Left renal cortex interstitium (tissue), 4 donors: ENCODE results near the gene RRH. TPM values are rescaled to one million over a fixed set of nuclear protein-coding genes. Genes with fewer than 3 reads are reported as not detected.
"Not testable (repeated sequence)": the region's sequence is repeated elsewhere in the genome, so short reads cannot be mapped to it uniquely, and the experiment has no call there.

Experiments used
- DNase-seq, 4 donors: peaks; one replicate each; pipeline ENCODE4 v3.0.0-alpha.2; 2013; ENCODE audit warnings: low read depth in 4 of 4, low spot score in 2 of 4, missing footprints in 1 of 4
- polyA plus RNA-seq, 4 donors: library from polyadenylated mRNA; unstranded; fragments of 120-200 nt; gene quantifications; one replicate each; pipeline ENCODE4 v1.2.1, GENCODE V29; 2013; ENCODE audit not compliant: insufficient read length in 4 of 4

Gene RRH
- polyA plus RNA-seq, 4 donors: 0.31 to 0.82 (median 0.55) TPM

DNA sequence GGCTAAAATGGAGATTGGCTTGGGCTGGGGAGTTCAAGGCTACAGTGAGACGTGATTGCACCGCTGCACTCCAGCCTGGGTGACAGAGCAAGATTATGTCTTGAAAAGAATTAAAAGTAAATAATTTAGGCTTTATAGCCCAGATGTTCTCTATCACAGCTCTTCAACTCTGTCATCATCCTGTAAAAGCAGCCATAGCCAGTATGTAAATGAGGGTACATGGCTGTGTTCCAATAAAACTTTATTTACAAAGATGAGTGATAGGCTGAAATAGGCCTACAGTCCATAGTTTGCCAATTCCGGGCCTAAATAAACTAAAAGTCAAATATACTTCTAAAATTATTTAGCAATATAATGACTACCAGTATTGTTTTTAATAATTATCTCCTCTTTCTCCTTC lies 9.2 kb downstream of the RRH start:
- no peak for DNase-seq

DNA sequence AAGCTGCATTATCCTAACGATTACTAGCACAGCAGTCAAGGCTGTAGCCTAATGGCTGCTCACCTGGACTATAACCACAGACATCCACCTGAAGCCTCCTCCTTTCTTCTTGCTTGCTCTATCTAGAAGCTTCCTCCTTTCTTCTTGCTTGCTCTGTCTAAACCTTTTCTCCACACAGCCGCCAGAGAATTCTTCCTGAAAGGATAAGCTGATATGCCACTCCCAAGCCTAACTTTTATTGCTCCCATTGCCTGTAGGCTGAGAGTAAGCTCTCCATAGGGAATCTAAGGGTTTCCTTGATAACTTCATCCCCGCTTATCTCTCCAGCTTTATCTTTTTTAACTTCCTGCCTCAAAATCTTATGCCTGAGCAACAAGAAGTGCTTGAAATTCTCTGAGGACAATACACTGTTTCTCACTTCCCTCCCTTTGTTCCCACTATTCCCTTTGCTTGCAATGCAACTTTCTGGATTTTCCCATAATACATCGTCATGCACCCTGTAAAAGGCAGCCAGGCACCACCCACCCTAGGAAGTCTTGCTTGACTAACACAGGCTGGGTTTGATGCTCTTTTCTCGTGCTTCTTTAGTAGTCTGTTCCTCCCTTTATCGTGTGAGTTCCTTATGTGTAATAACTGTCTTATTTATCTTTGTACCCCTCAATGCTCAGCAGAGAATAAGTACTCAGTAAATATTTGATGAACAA lies 18.8 kb downstream of the RRH start:
- DNase-seq: no peak

DNA sequence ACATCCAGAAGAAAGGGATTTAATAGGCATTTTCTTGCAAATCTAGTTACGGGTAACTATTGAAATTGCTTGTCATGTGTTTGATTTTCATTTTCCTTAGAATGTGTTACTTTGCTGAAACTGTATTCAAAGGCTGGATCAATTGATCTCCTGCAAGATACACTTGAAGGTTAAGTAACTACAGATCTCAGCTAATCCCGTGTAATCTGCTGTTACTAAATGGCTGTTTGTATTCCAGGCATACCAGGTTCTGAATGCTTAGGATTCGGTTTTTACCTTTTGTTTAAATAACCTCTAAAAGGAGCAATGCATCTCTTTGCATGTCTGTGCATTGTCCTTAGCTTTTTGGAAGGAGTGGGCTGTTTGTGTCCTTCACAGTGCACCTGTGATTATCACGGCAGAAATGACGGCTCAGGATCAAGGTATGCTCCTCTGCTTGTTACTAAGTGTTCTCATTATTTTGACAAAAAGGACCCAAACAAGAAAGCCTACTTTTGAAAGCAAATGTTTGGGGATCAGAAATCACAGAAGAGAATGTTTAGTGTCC lies 20.2 kb downstream of the RRH start, which contains the start of gene LRIT3:
LRIT3 (plus strand) TSS at position 212 of the 547 bp plus-strand sequence; CDS start at position 307, 95 bp downstream.
- no peak for DNase-seq

GRCh38 chr4:109848501-109848900 lies 20.7 kb downstream of the RRH start:
- no peak for DNase-seq

DNA sequence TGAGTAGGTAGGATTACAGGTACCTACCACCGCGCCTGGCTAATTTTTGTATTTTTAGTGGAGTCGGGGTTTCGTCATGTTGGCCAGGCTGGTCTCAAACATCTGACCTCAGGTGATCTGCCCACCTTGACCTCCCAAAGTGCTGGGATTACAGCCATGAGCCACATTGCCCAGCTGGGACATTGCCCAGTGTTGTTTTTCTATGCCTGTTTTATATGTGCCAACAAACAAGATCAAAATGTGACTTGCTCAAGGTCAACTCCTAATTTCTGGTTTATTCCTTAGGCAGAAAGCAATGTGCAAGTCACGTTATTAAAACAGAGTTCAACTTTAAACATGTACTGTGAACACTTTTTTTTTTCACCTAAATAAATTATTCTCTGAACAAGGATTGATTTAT lies 22.8 kb downstream of the RRH start:
- DNase-seq: no peak

DNA sequence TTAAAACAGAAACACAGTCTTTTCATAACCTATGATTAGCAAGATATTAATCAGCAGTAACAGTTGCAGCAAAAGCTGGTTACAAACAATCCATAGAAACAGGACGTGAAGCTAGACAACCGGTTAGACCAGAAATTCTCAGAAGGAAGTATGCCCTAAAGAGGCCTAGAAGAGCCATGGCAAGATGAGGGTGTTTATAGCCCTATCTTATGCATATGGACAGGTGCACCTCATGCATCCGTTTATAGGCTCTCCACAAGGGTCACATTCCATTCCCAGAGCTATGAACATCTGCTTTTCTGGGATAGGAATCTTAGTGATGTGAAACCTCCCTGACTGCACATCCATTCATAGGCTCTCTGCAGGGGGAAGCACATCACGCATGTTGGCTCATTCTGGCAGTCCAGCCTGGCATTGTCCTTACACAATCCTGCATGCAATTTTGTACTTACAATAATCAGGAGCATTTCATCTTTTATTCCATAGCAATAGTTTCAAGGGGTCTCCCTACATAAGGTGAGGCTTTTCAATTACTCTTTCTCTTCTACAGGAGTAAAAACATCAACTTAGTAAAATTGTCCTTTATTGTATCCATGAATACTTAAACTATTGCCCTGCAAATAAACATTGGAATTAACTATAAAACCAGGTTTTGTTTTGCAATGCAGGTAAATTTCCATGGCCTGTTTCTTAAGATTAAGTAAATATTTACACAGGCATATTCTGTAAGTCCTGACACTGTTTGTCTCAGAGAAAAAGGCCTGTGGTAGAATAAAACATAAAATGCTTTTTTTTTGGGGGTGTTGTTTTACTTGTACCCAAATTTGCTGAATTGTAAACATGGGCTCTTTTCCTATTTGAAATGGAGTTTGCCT lies 31.9 kb downstream of the RRH start:
- DNase-seq: not testable (repeated sequence)

DNA sequence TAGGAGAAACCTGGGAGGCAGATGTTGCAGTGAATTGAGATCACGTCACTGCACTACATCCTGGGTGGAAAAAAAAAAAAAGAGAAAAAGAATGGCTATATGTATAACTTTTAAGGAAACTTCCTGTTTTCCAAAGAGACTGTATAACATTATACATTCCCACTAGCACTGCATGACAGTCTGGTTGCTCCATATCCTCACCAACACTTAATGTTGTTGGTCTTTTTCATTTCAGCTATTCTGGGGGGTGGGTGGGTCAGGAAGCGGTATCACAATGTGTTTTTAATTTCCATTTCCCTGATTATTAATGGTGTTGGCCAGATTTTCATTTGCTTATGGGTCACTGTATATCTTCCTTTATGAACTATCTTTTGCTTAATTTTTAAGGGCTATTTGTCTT lies 33.5 kb downstream of the RRH start:
- no peak for DNase-seq

GRCh38 chr4:109861916-109862511 lies 34.2 kb downstream of the RRH start:
- DNase-seq: peak in 2 of 4 donors; percentile 1 to 5

GRCh38 chr4:109864134-109864533 lies 36.4 kb downstream of the RRH start:
- no peak for DNase-seq

- no peak for DNase-seq
These were observed 42.3 kb downstream of the RRH start for GRCh38 chr4:109870061-109870460.

GRCh38 chr4:109872065-109872464 lies 44.3 kb downstream of the RRH start:
- DNase-seq: no peak

DNA sequence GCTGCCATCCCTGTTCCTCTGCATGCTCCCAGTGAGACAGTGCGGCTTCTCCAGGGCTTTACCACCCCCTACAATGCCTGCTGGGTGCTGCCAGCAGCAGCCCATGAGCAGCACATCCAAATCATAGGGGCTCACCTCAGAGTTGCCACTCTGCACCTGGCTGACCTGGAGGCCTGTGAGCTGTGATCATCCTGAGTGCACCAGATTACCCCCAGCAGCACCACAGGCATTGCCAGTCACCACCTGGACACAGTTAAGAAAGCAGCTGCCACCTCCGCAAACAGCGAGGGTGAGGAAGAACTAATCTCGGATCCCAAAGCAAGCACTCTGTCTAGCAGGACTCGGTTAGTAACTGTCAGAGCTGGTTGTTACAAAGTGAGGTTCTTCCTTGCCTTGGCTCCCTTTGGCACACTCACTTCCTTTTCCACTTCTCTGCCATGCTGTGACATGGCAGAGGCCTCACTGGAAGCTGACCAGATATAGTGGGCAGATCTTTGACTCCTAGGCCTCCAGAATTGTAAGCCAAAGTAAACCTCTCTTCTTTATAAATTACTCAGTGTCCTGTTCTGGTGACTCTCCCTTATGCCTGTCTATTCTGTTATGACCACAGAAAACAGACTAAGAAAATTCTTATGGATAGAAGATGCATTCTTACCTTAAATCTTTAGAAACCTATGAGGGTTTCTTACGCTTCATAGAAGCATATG lies 45.3 kb downstream of the RRH start:
- no peak for DNase-seq

GRCh38 chr4:109873791-109874514 lies 46.2 kb downstream of the RRH start:
- DNase-seq: no peak

GRCh38 chr4:109875106-109875505 lies 47.3 kb downstream of the RRH start:
- DNase-seq: no peak

DNA sequence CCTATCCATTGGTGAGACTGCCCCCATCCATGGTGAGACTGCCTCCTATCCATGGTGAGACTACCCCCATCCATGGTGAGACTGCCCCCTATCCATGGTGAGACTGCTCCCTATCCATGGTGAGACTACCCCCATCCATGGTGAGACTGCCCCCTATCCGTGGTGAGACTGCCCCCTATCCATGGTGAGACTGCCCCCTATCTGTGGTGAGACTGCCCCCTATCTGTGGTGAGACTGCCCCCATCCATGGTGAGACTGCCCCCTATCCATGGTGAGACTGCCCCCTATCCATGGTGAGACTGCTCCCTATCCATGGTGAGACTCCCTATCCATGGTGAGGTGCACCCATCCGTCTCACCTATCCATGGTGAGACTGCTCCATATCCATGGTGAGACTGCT lies 47.8 kb downstream of the RRH start:
- not testable (repeated sequence) for DNase-seq

- no peak for DNase-seq
These were observed 49.0 kb downstream of the RRH start for GRCh38 chr4:109876634-109877265.

GRCh38 chr4:109877400-109877799 lies 49.6 kb downstream of the RRH start:
- DNase-seq: no peak

- no peak for DNase-seq
These were observed 50.6 kb downstream of the RRH start for GRCh38 chr4:109878355-109878754.

DNA sequence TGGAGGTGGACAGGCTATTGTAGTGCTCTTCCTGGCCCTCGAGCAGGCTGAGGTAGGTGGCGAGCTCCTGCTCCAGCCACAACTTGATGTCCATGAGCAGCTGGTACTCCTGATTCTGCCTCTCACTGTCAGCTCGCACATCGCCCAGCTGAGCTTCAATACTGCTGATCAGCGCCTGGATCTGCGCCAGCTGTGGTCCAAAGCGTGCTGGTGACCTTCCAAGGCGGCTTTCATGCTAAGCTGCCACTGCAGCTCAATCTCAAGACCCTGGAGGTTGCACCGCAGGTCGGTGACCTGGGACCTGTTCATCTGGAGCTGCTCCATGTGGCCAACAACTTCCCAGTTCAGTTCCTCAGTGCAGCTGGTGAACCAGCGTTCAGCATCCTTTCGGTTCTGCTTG lies 51.3 kb downstream of the RRH start:
- no peak for DNase-seq
